ENCODE data around the gene TNFRSF18.

Gene TNFRSF18

DNA sequence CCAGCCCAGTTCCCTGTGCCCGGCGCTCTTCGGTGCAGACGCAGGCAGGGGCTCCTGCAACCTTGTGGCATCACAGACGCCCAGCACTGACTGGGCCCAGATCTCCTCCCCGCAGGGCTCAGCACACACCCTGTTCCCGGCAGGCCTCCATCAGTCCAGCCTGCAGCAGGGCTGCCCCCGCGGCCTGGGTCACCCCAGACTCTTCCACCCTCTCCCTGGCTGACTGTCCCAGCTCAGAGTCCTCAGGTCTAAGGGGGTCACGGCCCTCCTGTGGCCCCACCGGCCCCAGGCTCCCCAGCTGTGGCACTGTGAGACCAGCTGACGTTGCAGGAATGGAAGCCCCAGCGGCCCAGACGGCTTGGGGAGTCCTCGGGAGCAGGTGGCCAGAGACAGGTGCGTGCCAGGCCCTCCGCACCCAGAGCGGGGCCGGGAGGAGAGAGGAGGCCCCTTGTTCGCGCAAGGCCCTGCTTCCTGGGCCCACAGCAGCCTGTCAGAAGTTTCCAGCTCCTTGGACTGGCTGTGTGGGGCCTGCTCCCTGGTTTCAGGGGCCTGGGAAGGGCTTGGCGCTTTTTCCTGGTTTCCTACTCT is 29.9 kb upstream of the TNFRSF18 start:
- H3K4me3 ChIP-seq (ENCODE audit: low read depth, low read length), result no peak overlapping the region
- no peak for DNase-seq (ENCODE audit: low read depth)
- TF ChIP-seq, protein P1, sequence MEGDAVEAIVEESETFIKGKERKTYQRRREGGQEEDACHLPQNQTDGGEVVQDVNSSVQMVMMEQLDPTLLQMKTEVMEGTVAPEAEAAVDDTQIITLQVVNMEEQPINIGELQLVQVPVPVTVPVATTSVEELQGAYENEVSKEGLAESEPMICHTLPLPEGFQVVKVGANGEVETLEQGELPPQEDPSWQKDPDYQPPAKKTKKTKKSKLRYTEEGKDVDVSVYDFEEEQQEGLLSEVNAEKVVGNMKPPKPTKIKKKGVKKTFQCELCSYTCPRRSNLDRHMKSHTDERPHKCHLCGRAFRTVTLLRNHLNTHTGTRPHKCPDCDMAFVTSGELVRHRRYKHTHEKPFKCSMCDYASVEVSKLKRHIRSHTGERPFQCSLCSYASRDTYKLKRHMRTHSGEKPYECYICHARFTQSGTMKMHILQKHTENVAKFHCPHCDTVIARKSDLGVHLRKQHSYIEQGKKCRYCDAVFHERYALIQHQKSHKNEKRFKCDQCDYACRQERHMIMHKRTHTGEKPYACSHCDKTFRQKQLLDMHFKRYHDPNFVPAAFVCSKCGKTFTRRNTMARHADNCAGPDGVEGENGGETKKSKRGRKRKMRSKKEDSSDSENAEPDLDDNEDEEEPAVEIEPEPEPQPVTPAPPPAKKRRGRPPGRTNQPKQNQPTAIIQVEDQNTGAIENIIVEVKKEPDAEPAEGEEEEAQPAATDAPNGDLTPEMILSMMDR (IDR thresholded peaks at IDR 0.05; ENCODE audit: insufficient read depth, low read depth, low read length, missing control alignments), result no peak

DNA sequence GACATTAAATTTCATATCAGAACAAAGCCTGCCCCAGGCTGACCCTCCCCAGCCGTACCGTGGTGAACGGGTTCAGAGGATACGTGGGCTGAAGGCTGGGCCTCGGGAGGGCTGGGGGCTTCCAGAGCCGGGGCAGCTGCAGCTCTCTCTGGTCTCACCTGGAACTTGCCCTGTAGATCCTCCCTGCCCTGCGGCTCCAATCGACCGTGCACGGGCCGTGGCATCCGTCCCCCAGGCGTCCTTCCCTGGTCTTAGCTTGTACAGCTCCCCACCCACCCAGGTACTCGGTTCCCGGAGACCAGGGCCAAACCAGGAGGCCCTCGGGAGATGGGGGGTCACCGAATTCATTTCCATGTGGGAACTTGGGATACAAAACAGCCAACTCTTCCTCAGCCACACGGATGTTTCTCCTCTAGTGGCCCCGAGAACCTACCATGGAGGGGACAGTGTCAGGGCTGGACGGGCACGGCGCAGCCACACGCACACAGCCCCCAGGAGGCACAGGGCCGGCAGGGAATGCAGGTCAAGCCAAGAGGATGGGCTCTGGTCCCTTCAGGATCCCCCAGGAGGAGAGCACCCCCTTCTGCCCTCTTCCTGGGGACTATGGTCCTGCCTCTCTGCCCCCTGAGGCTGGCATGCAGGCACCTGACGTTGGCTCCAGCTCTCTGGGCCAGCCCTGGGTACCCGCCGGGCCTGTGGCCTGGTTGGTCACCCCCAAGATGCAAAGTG is 28.8 kb upstream of the TNFRSF18 start:
- TF ChIP-seq, protein P1 (IDR thresholded peaks at IDR 0.05; ENCODE audit: insufficient read depth, low read depth, low read length, missing control alignments), result no peak
- DNase-seq (ENCODE audit: low read depth), result no peak
- H3K4me3 ChIP-seq (ENCODE audit: low read depth, low read length), result no peak overlapping the region

DNA sequence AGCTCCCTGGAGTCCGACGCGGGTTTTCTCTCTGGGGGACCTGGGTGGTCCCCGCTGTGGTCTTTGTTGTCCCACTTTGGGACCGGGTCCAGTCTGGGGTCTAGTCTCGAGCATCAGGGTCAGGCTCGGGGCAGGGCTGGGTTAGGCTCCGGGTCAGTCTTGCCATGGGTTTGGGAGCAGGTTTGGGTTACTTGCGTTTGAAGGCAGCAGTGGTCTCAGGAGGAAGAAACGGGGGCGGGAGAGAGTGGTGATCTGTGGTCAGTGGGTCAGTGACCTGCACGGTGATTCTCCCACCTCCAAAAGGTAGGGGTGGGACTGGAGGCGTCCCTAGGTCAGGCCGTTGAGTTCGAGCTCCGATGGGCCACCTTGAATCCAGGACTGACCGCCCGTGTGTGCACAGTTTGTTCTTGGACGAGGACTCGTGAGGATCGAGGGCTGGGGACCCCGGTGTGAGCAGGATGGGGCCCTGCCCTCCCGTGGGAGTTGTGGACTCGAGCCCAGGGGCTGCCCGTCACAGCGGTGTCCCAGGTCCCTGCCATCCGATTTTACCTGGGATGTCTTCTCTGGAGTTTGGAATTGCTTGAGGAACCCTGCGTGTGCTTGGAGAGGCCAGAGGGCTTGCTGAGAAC is 27.9 kb upstream of the TNFRSF18 start:
- H3K4me3 ChIP-seq (ENCODE audit: low read depth, low read length), result no peak overlapping the region

DNA sequence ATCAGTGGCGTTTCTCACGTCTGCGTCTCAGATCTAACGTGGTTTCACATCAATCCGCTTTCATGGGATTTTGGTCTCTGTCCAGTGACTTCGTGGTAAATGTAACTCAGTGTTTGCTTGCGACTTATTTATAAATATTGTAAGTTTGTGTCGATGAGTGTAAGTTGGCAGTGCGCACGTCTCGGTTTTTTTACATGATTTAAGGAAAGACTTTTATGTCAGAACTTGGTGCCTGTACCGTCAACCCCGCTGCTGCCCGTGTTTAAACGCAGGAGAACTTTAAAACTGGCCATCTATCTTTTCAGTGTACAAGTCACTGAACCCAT is 27.1 kb upstream of the TNFRSF18 start:
- DNase-seq (ENCODE audit: low read depth), result no peak
- no peak overlapping the region for H3K4me3 ChIP-seq (ENCODE audit: low read depth, low read length)
- TF ChIP-seq, protein P1 (IDR thresholded peaks at IDR 0.05; ENCODE audit: insufficient read depth, low read depth, low read length, missing control alignments), result no peak

More for the DNA sequence above, 27.9 kb upstream of the TNFRSF18 start:
- no peak for DNase-seq (ENCODE audit: low read depth)
- TF ChIP-seq, protein P1 (IDR thresholded peaks at IDR 0.05; ENCODE audit: insufficient read depth, low read depth, low read length, missing control alignments), result no peak

DNA sequence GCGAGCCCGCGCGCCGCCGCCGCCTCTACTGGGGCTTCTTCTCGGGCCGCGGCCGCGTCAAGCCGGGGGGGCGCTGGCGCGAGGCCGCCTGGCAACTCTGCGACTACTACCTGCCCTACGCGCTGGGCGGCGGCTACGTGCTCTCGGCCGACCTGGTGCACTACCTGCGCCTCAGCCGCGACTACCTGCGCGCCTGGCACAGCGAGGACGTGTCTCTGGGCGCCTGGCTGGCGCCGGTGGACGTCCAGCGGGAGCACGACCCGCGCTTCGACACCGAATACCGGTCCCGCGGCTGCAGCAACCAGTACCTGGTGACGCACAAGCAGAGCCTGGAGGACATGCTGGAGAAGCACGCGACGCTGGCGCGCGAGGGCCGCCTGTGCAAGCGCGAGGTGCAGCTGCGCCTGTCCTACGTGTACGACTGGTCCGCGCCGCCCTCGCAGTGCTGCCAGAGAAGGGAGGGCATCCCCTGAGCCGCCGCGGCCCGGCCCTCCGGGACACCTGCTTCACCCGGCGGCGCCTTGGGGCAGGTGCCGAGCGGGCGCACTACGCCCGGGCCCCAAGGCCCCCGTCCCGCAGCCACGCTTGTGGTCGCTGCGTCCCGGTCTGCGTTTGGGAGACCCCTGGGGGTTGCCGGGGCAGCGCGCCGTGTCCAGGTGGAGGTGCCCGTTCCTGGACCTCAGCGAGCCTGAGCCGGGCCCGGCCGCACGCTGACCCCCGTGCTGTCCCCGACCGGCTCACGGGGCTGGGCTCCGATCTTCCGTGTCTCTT is 26.6 kb upstream of the TNFRSF18 start:
- no peak overlapping the region; the same call in 1 of the 2 replicates for H3K4me3 ChIP-seq (ENCODE audit: low read depth, low read length)
- peak; percentile 29 for DNase-seq (ENCODE audit: low read depth)
- TF ChIP-seq, protein P1 (IDR thresholded peaks at IDR 0.05; ENCODE audit: insufficient read depth, low read depth, low read length, missing control alignments), result no peak

DNA sequence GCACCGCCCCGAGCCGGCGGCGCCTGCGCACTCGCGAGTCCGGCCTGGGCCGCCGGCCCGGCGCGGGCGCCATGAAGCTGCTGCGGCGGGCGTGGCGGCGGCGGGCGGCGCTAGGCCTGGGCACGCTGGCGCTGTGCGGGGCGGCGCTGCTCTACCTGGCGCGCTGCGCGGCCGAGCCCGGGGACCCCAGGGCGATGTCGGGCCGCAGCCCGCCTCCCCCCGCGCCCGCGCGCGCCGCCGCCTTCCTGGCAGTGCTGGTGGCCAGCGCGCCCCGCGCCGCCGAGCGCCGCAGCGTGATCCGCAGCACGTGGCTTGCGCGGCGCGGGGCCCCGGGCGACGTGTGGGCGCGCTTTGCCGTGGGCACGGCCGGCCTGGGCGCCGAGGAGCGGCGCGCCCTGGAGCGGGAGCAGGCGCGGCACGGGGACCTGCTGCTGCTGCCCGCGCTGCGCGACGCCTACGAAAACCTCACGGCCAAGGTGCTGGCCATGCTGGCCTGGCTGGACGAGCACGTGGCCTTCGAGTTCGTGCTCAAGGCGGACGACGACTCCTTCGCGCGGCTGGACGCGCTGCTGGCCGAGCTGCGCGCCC is 25.9 kb upstream of the TNFRSF18 start, which contains the start of gene B3GALT6:
B3GALT6 (plus strand) TSS at position 30 of the 588 bp plus-strand sequence; CDS start at position 72, 42 bp downstream.
- H3K4me3 ChIP-seq (ENCODE audit: low read depth, low read length), result peak within 1 kb of the TSS; percentile 99
- TF ChIP-seq, protein P1 (IDR thresholded peaks at IDR 0.05; ENCODE audit: insufficient read depth, low read depth, low read length, missing control alignments), result no peak
- DNase-seq (ENCODE audit: low read depth), result no peak

Measured in GM12865 (cell line).